ENCODE results near the gene DGKI. TPM values are rescaled to one million over a fixed set of nuclear protein-coding genes. Genes with fewer than 3 reads are reported as not detected.

The DGKI gene
- total RNA-seq, 3 donors from 2014 or later (not counting 1 experiment from before 2014, with no cell fraction given), result 0.53 TPM; not detected in 2

GRCh38 chr7:137882261-137882668 lies 35.5 kb upstream of the DGKI start:
- Histone ChIP-seq H3K4me1 (ENCODE audit: control insufficient read depth, insufficient read depth, low read length) (no peaks in the 10 kb centered on the region), H3K9me3 (ENCODE audit: control insufficient read depth, insufficient read depth, low read length) (no peaks in the 10 kb centered on the region), H3K27me3 (ENCODE audit: control insufficient read depth, insufficient read depth, low read length) (no peaks in the 10 kb centered on the region), H3K4me3 (ENCODE audit: low read length) (no peak overlapping the region), H3K36me3 (ENCODE audit: control insufficient read depth, insufficient read depth, low read length) (peaks cover 79% of the 10 kb centered on the region), H3K27ac (ENCODE audit: low read length) (no peak overlapping the region)
- Mint-ChIP-seq H3K27ac (no peak overlapping the region), H3K27me3 (ENCODE audit: low read depth in 2 of 2) (no peaks in the 10 kb centered on the region), H3K4me3 (no peak overlapping the region), H3K9me3 (no peaks in the 10 kb centered on the region), H3K4me1 (peaks cover 5 to 7% of the 10 kb centered on the region in 2 donors), H3K36me3 (peaks cover 17% of the 10 kb centered on the region)
- no peak for DNase-seq
- ATAC-seq, result no peak
- TF ChIP-seq, protein P1, sequence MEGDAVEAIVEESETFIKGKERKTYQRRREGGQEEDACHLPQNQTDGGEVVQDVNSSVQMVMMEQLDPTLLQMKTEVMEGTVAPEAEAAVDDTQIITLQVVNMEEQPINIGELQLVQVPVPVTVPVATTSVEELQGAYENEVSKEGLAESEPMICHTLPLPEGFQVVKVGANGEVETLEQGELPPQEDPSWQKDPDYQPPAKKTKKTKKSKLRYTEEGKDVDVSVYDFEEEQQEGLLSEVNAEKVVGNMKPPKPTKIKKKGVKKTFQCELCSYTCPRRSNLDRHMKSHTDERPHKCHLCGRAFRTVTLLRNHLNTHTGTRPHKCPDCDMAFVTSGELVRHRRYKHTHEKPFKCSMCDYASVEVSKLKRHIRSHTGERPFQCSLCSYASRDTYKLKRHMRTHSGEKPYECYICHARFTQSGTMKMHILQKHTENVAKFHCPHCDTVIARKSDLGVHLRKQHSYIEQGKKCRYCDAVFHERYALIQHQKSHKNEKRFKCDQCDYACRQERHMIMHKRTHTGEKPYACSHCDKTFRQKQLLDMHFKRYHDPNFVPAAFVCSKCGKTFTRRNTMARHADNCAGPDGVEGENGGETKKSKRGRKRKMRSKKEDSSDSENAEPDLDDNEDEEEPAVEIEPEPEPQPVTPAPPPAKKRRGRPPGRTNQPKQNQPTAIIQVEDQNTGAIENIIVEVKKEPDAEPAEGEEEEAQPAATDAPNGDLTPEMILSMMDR (IDR thresholded peaks at IDR 0.05), result no peak
- intact Hi-C loops (cut with micrococcal nuclease), result no loop called here
- WGBS (ENCODE audit: insufficient coverage), result 80% methylated on average over 4 of the region's 5 CpGs

DNA sequence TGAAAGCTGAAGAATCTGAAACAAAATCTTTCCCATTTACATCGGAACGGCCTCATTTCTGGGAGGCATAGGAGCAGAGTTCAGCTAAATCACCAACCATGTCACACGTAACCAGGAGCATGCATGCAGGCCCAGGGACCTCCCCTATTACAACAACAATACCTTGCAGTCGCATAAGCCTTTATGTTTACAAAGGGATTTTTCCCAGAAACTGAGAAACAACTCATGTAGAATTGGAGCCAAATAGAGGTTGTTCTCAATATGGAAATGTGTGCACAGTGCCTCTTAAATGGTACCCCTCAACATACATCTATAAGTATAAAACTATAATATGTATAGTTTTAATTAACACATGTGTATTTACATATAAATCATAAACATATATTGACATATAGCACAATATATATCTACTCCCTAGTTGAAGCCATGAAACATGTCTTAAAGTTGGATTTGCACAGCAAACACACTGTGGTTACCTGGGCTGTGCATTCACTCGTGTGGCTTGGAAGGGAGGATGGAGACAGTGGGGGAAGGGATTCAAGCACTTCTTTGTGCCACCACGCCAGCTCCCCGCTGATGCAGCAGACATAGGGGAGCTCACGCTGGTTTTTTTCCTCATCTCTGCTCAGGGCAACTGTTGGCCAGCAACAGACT lies 35.0 kb upstream of the DGKI start:
- no peak for ATAC-seq
- DNase-seq, result no peak
- H3K27ac Mint-ChIP-seq, result no peak overlapping the region
- intact Hi-C loops (cut with micrococcal nuclease), result no loop called here
- peaks cover 17% of the 10 kb centered on the region for H3K36me3 Mint-ChIP-seq
- H3K9me3 Mint-ChIP-seq, result no peaks in the 10 kb centered on the region
- no peak overlapping the region for H3K4me3 Mint-ChIP-seq
- Histone ChIP-seq H3K27ac (ENCODE audit: low read length) (no peak overlapping the region), H3K4me3 (ENCODE audit: low read length) (no peak overlapping the region), H3K4me1 (ENCODE audit: control insufficient read depth, insufficient read depth, low read length) (no peaks in the 10 kb centered on the region), H3K9me3 (ENCODE audit: control insufficient read depth, insufficient read depth, low read length) (no peaks in the 10 kb centered on the region), H3K36me3 (ENCODE audit: control insufficient read depth, insufficient read depth, low read length) (peaks cover 76% of the 10 kb centered on the region), H3K27me3 (ENCODE audit: control insufficient read depth, insufficient read depth, low read length) (no peaks in the 10 kb centered on the region)
- WGBS (ENCODE audit: insufficient coverage), result 97% methylated on average over 7 of the region's 8 CpGs
- H3K4me1 Mint-ChIP-seq, result peaks cover 3 to 7% of the 10 kb centered on the region in 2 donors
- H3K27me3 Mint-ChIP-seq (ENCODE audit: low read depth in 2 of 2), result no peaks in the 10 kb centered on the region
- TF ChIP-seq, protein P1 (IDR thresholded peaks at IDR 0.05), result no peak

DNA sequence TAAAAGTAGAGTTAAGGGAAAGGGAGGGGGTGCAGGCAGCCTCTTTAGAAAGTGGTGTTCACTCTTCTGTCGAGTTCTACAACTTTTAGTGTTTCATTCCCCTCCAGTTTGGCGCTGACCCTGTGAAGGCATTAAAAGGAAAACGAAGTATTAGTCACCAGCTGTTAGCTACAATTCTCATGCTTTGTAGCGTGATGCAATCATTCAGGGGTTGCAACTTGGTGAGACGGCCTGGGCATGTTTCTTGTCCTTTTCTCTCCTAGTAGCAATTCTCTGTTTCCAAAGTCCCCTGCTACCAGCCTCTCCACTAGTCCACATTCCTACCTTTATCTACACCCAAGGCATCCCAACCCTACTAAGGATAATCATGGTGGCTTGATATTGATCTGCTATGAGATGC lies 33.7 kb upstream of the DGKI start:
- Mint-ChIP-seq H3K27ac (no peak overlapping the region), H3K27me3 (ENCODE audit: low read depth in 2 of 2) (no peaks in the 10 kb centered on the region), H3K9me3 (no peaks in the 10 kb centered on the region), H3K4me1 (no peaks in the 10 kb centered on the region), H3K4me3 (no peak overlapping the region), H3K36me3 (peaks cover 17% of the 10 kb centered on the region)
- H3K27ac ChIP-seq (ENCODE audit: low read length), result no peak overlapping the region
- H3K4me3 ChIP-seq (ENCODE audit: low read length), result no peak overlapping the region
- peaks cover 74% of the 10 kb centered on the region for H3K36me3 ChIP-seq (ENCODE audit: control insufficient read depth, insufficient read depth, low read length)
- intact Hi-C loops (cut with micrococcal nuclease), result no loop called here
- no peak for ATAC-seq
- no peaks in the 10 kb centered on the region for H3K4me1 ChIP-seq (ENCODE audit: control insufficient read depth, insufficient read depth, low read length)
- no peaks in the 10 kb centered on the region for H3K27me3 ChIP-seq (ENCODE audit: control insufficient read depth, insufficient read depth, low read length)
- TF ChIP-seq, protein P1 (IDR thresholded peaks at IDR 0.05), result no peak
- 94% methylated on average over 5 of the region's 5 CpGs for WGBS (ENCODE audit: insufficient coverage)
- no peaks in the 10 kb centered on the region for H3K9me3 ChIP-seq (ENCODE audit: control insufficient read depth, insufficient read depth, low read length)
- no peak for DNase-seq

All from natural killer cell (primary cell).